Retina (tissue), 1 donor: ENCODE measurements around the gene CLPSL1.
"Not testable (repeated sequence)": the region's sequence is repeated elsewhere in the genome, so short reads cannot be mapped to it uniquely, and the experiment has no call there.

Experiments
- DNase-seq: peaks from one replicate; pipeline ENCODE4 v3.0.0-alpha.2; 2016

CLPSL1 gene

DNA sequence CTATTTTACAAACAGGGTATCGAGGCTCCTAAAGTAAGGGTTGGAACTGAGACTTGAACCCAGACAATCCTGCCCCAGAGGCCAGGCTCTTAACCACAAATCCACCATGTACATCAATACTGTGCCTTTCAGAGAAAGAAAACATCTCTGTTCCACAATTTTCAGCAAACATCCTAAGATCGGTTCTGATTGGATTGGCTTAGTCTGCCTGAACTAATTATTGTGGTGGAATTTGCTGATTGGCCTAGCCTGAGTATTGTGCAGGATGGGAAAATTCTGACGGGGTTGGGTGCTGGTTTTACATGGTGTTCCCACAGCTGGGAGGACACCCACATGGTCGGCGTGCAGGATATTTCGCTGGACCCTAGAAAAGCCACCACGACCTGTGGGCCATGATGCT is at the start of gene CLPSL1:
TSS of gene CLPSL1 (plus strand) at position 301 of the 400 bp plus-strand sequence. CDS start at position 393, 92 bp downstream.
- DNase-seq, result no peak

DNA sequence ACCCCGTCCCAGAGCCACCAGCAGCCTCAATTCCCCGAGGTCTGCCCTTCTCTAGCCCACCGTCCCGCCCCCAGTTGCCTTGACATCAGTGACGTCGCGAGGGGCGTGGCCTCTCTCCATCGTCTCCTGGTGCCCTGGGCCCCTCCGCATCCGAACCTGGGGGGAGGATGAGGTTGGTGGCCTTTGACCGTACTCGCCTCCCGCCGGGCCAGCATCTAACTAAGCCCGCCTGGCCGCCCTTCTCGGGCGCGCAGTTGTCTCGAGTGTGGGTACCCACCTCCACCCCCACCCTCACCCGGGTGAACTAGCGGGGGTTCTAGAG is 49.4 kb upstream of the CLPSL1 start:
- DNase-seq, result peak; percentile 94

DNA sequence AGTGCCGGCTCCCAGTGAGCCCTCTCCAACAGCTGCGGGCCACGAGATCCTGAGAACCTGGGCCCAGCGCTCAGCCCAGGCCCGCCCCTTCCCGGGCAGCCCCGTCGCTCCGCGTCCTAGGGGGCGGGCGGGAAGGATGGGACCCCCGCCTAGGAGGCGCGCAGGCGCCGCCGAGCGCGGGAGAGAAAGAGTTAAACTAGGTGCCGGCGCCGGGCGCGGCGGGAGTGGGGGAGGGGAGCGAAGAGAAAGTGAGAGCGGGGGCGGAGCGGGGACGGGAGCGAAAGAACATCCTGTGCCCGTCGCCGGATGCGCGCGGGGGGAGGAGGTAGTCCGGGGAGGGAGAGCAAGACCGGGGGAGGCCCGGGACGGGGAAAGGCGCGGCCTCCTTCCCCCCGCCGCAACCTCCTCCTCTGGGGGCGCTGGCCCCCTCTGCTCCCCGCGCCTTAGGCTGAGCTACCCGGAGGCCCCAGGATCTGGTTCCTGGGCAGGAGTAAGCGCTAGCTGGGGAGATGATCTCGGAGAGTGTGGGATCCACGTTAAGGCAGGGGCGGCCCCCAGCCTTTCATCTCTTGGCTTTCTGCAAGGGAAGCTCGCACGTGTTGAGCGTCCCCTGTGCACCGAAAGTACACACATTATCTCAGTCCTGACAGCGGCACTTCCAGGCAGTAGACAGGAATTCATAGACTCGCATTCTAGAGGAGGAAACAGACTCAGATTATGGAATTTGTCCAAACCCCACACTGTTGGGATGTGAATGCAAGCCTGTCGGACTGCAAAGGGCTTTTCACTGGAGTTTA is 48.9 kb upstream of the CLPSL1 start:
- DNase-seq, result peak; percentile 79

DNA sequence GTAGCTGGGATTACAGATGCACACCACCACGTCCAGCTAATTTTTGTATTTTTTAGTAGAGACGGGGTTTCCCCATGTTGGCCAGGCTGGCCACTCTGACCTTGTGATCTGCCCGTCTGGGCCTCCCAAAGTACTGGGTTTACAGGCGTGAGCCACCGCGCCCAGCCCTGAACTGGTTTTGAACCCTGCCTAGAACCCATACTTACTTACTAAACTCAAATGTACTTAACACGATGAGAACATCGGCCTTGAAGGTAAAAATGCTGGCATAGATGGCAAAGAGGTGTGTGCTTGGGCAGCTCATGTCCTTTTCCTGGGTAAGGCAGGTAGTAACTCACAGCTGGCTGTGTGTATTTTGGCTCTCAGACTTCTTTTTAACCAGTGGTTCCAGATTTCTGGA is 47.2 kb upstream of the CLPSL1 start:
- no peak for DNase-seq

DNA sequence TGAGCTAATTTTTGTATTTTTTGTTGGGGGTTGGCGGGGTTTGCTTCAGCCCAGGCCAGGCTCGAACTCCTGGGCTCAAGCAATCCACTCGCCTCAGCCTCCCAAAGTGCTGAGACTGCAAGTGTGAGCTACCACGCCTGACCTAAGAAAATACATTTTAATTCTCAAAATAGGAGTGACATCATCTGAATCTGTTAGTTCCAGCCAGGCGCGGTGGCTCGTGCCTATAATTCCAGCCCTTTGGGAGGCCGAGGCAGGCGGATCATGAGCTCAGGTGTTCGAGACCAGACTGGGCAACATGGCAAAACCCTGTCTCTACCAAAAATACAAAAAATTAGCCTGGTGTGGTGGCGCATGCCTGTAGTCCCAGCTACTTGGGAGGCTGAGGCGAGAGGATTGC is 46.5 kb upstream of the CLPSL1 start:
- not testable (repeated sequence) for DNase-seq

- DNase-seq, result no peak
Measured at GRCh38 chr6:35735452-35735851, 45.4 kb upstream of the CLPSL1 start.

DNA sequence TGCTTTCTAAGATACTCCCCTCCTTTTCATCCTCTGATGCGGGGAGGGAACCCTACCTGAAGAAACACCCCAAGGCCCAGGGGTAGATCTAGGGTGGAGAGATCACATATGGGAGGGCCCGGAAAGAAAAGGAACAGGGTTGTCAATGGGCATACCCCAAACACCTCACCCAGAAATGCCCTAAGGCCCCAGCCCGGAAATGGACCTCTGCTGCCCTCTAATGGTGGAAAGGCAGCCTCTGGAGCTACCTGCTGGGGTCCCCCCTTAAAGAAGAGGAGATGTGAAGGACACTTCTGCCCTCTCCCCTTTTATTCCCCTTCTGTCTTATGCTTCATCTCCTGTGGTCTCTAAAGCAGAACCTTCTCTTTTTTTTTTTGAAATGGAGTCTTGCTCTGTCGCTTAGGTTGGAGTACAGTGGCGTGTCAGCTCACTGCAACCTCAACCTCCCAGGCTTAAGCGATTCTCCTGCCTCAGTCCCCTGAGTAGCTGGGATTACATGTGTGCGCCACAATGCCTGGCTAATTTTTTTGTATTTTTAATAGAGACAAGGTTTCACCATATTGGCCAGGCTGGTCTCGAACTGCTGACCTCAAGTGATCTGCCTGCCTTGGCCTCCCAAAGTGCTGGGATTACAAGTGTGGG is 44.4 kb upstream of the CLPSL1 start:
- DNase-seq, result peak; percentile 82

- no peak for DNase-seq
Measured at GRCh38 chr6:35736982-35737412, 43.8 kb upstream of the CLPSL1 start, which contains the start of gene ARMC12. Gene ARMC12, plus strand, starts transcription at chr6:35737032. Its CDS starts 77 bp downstream, at chr6:35737109.

- peak; percentile 71 for DNase-seq
Measured at GRCh38 chr6:35737413-35738211, 43.2 kb upstream of the CLPSL1 start.

- no peak for DNase-seq
Measured at GRCh38 chr6:35739645-35740524, 40.9 kb upstream of the CLPSL1 start.

DNA sequence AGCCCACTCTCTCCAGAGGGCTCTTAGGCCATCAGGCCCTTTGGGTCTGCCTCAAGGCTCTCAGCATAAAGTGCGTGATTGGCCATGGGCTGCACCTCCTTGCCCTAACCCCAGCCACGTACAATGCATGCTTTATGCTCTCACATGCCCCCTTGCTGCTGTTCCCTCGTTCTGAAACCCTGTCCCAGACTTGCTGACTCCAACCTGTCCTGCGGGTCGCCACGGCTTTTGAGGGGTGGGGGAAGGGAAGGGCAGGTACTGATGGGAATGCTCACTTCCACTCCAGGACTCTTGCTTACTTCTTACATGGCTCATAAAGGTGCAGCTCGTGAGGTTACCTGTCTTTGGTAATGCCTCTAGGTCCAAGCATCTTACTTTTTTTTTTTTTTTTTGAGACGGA is 38.0 kb upstream of the CLPSL1 start:
- DNase-seq, result no peak

DNA sequence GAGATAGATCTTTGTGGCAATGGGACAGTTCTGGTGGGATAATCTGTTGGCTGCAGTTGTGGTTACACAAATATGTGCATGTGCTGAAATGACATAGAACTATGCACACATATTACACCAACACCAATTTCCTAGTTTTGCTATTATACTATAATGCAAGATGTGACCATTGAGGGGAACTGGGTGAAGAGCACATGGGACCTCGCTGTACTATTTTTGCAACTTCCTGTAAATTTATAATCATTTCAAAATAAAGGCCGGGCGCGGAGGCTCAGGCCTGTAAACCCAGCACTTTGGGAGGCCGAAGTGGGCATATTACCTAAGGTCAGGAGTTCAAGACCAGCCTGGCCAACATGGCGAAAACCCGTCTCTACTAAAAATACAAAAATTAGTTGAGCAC is 35.3 kb upstream of the CLPSL1 start:
- DNase-seq, result no peak

GRCh38 chr6:35746516-35746915 is 34.3 kb upstream of the CLPSL1 start:
- DNase-seq, result no peak

DNA sequence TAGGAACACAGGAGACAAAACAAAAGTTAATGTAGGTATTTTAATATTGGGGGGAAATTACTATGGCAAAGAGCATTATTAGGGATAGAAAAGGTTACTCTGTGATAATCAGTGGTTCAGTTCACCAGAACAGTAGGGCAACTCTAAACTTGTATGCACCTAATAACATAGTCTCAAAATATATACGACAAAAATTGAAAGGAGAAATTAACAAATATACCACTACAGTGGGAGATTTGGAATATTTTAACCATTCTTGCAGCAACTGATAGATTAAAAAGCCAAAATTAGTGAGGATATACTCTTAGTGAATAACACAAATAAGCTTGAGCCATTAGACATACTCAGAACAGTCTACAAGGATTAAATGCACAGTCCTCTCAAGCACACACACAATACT is 32.9 kb upstream of the CLPSL1 start:
- no peak for DNase-seq

DNA sequence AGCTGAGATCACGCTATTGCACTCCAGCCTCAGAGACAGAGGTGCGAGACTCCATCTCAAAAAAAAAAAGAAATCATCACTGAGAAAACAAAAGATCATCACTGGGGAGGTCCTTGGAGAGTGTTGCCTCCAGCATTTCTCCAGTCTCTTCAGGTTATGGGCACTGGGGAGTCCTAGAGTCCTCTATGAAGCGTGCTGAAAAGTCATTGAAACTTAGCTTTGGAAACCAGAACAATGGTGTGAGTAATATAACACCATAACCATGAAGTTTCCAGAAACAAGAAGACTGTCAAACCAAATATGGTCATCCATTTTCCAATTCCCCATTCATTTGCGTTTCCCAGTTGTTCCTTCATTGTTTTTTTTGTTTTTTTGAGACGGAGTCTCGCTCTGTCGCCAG is 30.3 kb upstream of the CLPSL1 start:
- no peak for DNase-seq

GRCh38 chr6:35751594-35751993 is 29.2 kb upstream of the CLPSL1 start:
- DNase-seq, result no peak

DNA sequence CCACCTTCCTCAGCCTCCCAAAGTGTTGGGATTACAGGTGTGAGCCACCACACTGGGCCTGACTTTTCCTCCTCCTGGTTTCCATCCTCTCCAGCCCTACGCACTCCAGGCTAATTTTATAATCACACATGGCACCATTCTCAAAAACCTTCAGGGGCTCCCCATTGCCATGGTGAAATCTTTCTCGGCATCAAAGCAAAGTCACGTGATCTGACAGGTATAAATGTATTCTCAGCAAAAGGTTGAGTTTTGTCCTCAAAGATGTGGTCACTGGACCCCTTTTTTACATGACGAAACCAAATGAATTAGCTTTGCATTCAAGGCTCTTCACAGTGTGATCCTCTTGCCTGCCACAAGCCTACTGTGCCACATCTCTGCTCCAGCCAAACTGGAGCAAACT is 28.5 kb upstream of the CLPSL1 start:
- DNase-seq, result no peak

DNA sequence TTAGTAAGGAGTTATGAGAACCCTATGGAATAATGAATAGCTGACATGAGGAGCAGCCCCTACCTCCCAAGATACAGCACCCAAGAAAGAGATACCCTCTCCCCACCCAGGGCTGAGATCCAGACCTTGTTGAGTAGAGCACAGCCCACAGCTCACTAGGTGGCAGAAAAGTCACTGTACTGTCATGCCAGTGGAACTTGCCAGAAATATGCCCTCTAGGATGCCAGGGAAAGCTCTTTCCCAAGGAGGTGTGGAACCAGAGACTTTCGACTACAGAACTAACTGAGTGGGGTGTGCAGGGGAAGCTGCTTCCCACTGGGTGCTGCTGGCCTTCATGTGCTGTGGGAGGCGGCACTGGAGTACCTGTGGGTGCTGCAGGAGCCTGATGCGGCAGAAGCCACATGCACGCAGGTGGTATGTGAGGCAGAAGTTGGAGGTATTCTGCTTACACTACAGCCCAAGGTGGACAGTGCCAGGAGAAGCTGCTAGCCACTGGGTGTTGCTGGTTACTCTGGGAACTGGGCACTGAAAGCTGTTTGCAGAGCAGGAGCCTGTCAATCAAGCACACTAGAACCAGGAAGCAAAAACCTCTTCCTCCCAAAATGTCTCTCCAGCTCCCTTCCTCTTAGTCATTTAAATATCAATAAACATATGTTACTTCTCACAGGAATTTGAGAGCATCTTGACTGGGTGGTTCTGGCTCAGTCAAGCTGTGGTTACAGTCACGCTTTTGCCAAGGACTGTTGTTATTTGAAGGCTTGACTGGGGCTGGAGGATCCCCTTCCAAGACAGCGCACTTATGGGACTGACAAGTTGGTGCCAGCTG is 26.2 kb upstream of the CLPSL1 start:
- no peak for DNase-seq

GRCh38 chr6:35755278-35755924 is 25.4 kb upstream of the CLPSL1 start:
- no peak for DNase-seq

DNA sequence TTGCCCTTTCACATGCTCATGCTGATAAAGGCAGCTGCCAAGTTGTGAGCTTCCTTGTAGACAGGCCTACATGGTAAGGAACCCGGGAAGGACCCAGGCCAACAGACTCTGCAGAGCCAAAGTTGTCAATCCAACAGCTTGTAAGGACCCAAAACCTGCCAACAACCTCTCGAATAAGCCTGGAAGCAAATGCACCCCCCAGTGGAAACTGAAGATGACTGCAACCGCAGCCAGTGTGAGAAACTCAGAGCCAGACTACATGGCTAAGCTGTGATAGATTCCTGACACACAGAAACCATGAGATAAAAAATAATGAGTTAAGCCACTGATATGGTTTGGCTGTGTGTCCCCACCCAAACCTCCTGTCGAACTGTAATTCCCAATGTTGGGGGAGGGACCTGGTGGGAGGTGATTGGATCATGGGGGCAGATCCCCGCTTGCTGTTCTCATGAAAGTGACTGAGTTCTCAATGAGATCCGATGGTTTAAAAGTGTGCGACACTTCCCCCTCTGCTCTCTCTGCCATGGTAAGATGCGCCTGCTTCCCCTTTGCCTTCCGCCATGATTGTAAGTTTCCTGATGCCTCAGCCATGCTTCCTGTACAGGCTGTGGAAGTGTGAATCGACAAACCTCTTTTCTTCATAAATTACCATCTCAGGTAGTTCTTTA is 23.2 kb upstream of the CLPSL1 start:
- DNase-seq, result no peak

DNA sequence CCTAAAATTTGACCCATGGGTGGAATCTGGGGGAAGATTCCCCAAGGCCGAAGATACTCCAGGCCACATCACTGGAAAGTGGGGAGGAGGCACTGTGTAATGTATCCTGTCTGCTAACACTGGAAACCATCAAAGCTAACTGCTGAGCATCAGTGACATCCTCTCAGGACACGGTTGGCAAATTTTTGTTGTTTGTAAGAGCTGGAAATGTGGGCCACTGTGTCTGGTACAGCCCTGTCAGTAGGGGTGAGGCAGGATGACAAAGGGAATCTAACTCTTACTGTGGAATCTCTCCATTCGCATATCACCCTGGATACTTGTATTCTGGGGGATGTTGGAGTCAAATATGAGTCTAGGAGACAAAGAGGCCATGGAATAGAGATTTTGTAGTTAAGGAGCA is 21.4 kb upstream of the CLPSL1 start:
- no peak for DNase-seq
